Measurements from ENCODE around the gene PPP1R9A. TPM values are rescaled to one million over a fixed set of nuclear protein-coding genes. Genes with fewer than 3 reads are reported as not detected.

Gene PPP1R9A
- polyA plus RNA-seq, 3 donors, result not detected

DNA sequence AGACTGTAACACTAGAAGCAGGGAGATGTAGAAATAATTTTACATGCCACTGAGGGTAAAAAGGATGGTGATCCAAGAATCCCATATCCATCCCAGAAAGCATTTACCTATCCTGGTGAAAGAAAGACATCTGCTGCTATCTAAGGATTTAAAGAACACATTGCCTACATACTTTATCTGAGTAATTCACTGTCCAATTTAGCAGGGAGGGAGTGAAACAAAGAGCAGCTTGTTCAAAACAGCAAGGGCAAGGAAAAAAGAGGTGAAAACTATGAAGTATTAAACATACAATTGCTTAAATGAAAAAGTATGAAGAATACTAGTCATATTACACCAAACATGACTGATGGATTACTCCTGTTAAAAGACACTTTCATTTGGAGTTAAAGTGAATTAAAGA is 206.2 kb downstream of the PPP1R9A start:
- peaks cover 0 to 8% (median 2%) of the 10 kb centered on the region in 7 donors for H3K9me3 Mint-ChIP-seq
- H3K4me1 ChIP-seq (ENCODE audit: control insufficient read depth in 1 of 2, insufficient read depth in 2 of 2, low read length in 2 of 2), result no peaks in the 10 kb centered on the region
- H3K36me3 ChIP-seq (replicated peaks in 1 of 2; ENCODE audit: control insufficient read depth in 1 of 2, insufficient read depth in 2 of 2, low read length in 2 of 2), result no peaks in the 10 kb centered on the region
- peaks cover 0 to 3% (median 0%) of the 10 kb centered on the region in 3 donors for H3K27me3 Mint-ChIP-seq (ENCODE audit: low read depth in 3 of 3)
- no peak overlapping the region for H3K27ac Mint-ChIP-seq
- H3K9me3 ChIP-seq (replicated peaks in 1 of 2; ENCODE audit: control insufficient read depth in 1 of 2, insufficient read depth in 1 of 2, low read length in 2 of 2), result no peaks in the 10 kb centered on the region
- no peak overlapping the region for H3K4me2 ChIP-seq (replicated peaks; ENCODE audit: extremely low read depth, low read length, poor library complexity, severe bottlenecking)
- H3K27me3 ChIP-seq (ENCODE audit: control insufficient read depth in 2 of 2, insufficient read depth in 2 of 2, low read length in 2 of 2), result no peaks in the 10 kb centered on the region
- no peak for TF ChIP-seq CTCF (IDR thresholded peaks at IDR 0.05)
- H3K9ac ChIP-seq (ENCODE audit: insufficient read depth, low read length, poor library complexity, severe bottlenecking), result no peak overlapping the region
- intact Hi-C loops (cut with micrococcal nuclease), result no loop called here
- H3K4me3 Mint-ChIP-seq, result no peak overlapping the region
- H3K79me2 ChIP-seq (ENCODE audit: insufficient read depth, low read length), result no peaks in the 10 kb centered on the region
- no peak overlapping the region for H3K4me3 ChIP-seq (replicated peaks in 1 of 3; ENCODE audit: low read depth in 2 of 3, low read length in 3 of 3)
- peaks cover 6% of the 10 kb centered on the region for H3K4me1 Mint-ChIP-seq
- no peak for DNase-seq
- no peaks in the 10 kb centered on the region for H4K20me1 ChIP-seq (ENCODE audit: insufficient read depth, low read length)
- no peak overlapping the region for H2AFZ ChIP-seq (ENCODE audit: insufficient read depth, low read depth, low read length, poor library complexity, severe bottlenecking)
- no peak overlapping the region for H3K27ac ChIP-seq (ENCODE audit: low read depth in 1 of 2, low read length in 2 of 2)
- no peaks in the 10 kb centered on the region for H3K36me3 Mint-ChIP-seq

DNA sequence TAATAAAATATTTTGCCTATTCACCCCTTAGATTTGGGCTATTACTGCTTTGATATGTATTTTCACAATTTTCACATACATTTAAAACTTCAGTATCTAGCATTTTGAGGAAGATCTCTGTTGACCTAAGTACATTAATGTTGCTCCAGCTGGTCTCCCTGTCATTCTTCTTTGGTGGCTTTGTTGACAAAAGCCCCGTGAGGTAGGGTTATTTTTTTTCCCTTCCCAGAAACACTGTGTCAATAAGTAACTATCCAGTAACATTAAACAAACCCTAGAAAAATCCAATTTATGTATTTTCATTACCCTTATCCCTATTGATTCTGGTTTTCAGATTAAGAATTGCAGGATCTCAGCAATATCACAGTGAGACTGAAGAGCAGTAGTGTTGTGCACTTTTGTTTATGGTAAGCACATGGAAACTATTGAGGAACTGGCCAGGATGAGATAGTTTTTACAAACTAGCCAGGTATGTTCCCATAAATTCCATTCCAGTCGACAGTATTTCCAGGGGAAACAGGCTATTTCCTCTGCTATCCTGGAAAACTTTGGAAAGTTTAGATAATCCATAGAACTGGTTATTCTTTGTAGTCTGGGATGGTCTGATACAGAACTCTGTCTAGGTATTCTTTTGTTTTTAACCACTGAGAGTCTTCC is 218.8 kb downstream of the PPP1R9A start:
- H3K9me3 Mint-ChIP-seq, result peaks cover 0 to 13% (median 5%) of the 10 kb centered on the region in 7 donors
- Histone ChIP-seq H3K9me3 (replicated peaks in 1 of 2; ENCODE audit: control insufficient read depth in 1 of 2, insufficient read depth in 1 of 2, low read length in 2 of 2) (peaks cover 0 to 3% of the 10 kb centered on the region in 2 donors), H3K9ac (ENCODE audit: insufficient read depth, low read length, poor library complexity, severe bottlenecking) (no peak overlapping the region), H3K27me3 (ENCODE audit: control insufficient read depth in 2 of 2, insufficient read depth in 2 of 2, low read length in 2 of 2) (no peaks in the 10 kb centered on the region), H3K36me3 (replicated peaks in 1 of 2; ENCODE audit: control insufficient read depth in 1 of 2, insufficient read depth in 2 of 2, low read length in 2 of 2) (no peaks in the 10 kb centered on the region), H3K4me3 (replicated peaks in 1 of 3; ENCODE audit: low read depth in 2 of 3, low read length in 3 of 3) (no peak overlapping the region), H3K79me2 (ENCODE audit: insufficient read depth, low read length) (no peaks in the 10 kb centered on the region), H3K27ac (ENCODE audit: low read depth in 1 of 2, low read length in 2 of 2) (no peak overlapping the region), H3K4me1 (ENCODE audit: control insufficient read depth in 1 of 2, insufficient read depth in 2 of 2, low read length in 2 of 2) (no peaks in the 10 kb centered on the region), H3K4me2 (replicated peaks; ENCODE audit: extremely low read depth, low read length, poor library complexity, severe bottlenecking) (no peak overlapping the region), H2AFZ (ENCODE audit: insufficient read depth, low read depth, low read length, poor library complexity, severe bottlenecking) (no peak overlapping the region), H4K20me1 (ENCODE audit: insufficient read depth, low read length) (no peaks in the 10 kb centered on the region)
- no peaks in the 10 kb centered on the region for H3K36me3 Mint-ChIP-seq
- intact Hi-C loops (cut with micrococcal nuclease), result no loop called here
- H3K4me1 Mint-ChIP-seq, result no peaks in the 10 kb centered on the region
- H3K27ac Mint-ChIP-seq, result no peak overlapping the region
- H3K27me3 Mint-ChIP-seq (ENCODE audit: low read depth in 3 of 3), result peaks cover 0 to 2% (median 0%) of the 10 kb centered on the region in 3 donors
- no peak overlapping the region for H3K4me3 Mint-ChIP-seq
- DNase-seq, result no peak
- WGBS (ENCODE audit: insufficient coverage), result no CpG with 5 or more reads among the region's 2 CpGs
- TF ChIP-seq CTCF (IDR thresholded peaks at IDR 0.05), result no peak
